MM.1S (cell line): Measurements from ENCODE around the gene ZCCHC12.

Source experiments
- DNase-seq: peaks from one replicate; pipeline ENCODE4 v3.0.0-alpha.2; 2015
- H2AFZ ChIP-seq: fragments of 300-600 bp; sonication (generic); 2 replicates; pipeline ENCODE4 v1.6.0; 2016; ENCODE audit warnings: antibody characterized with exemption, low read length
- H3F3A ChIP-seq: fragments of 300-600 bp; sonication (generic); 2 replicates; pipeline ENCODE4 v1.6.1; 2016; ENCODE audit warnings: mild to moderate bottlenecking, antibody characterized with exemption, low read length, moderate library complexity, mixed read lengths; ENCODE audit not compliant: insufficient read depth
- H3K27ac ChIP-seq: fragments of 300-600 bp; sonication (generic); 2 replicates; pipeline ENCODE4 v1.5.1; 2016; ENCODE audit warnings: mild to moderate bottlenecking, low read length
- H3K27me3 ChIP-seq: fragments of 300-600 bp; sonication (generic); replicated peaks from 2 replicates; pipeline ENCODE4 v1.6.0; 2016; ENCODE audit warnings: low read length; ENCODE audit not compliant: insufficient read depth
- H3K36me3 ChIP-seq: fragments of 300-600 bp; sonication (generic); replicated peaks from 2 replicates; pipeline ENCODE4 v1.6.1; 2016; ENCODE audit warnings: mild to moderate bottlenecking, low read length, mixed read lengths; ENCODE audit not compliant: insufficient read depth
- H3K4me1 ChIP-seq: fragments of 300-600 bp; sonication (generic); 2 replicates; pipeline ENCODE4 v1.6.1; 2016; ENCODE audit warnings: low read length, mixed read lengths
- H3K4me2 ChIP-seq: fragments of 300-600 bp; sonication (generic); 2 replicates; pipeline ENCODE4 v1.6.0; 2016; ENCODE audit warnings: low read depth, low read length
- H3K4me3 ChIP-seq: fragments of 300-600 bp; sonication (generic); 2 replicates; pipeline ENCODE4 v1.5.1; 2016; ENCODE audit warnings: low read length, mixed read lengths
- H3K79me2 ChIP-seq: fragments of 300-600 bp; sonication (generic); 2 replicates; pipeline ENCODE4 v1.6.1; 2016; ENCODE audit warnings: mixed run types, low read length, mixed read lengths
- H3K9ac ChIP-seq: fragments of 300-600 bp; sonication (generic); 2 replicates; pipeline ENCODE4 v1.6.1; 2016; ENCODE audit warnings: low read length, mixed read lengths
- H3K9me2 ChIP-seq: fragments of 300-600 bp; sonication (generic); replicated peaks from 2 replicates; pipeline ENCODE4 v1.6.1; 2016; ENCODE audit warnings: mild to moderate bottlenecking, low read length, mixed read lengths; ENCODE audit not compliant: insufficient read depth
- H3K9me3 ChIP-seq: fragments of 300-600 bp; sonication (generic); replicated peaks from 2 replicates; pipeline ENCODE4 v1.6.1; 2016; ENCODE audit warnings: mild to moderate bottlenecking, low read length, mixed read lengths; ENCODE audit not compliant: insufficient read depth
- H4K20me1 ChIP-seq: fragments of 300-600 bp; sonication (generic); 2 replicates; pipeline ENCODE4 v1.6.1; 2016; ENCODE audit warnings: mild to moderate bottlenecking, low read length, moderate library complexity, mixed read lengths; ENCODE audit not compliant: insufficient read depth
- CTCF ChIP-seq: fragments of 300-600 bp; sonication (generic); IDR thresholded peaks from 2 replicates; pipeline ENCODE4 v1.5.1; 2016; ENCODE audit warnings: antibody characterized with exemption, low read length, mixed read lengths
- EZH2 ChIP-seq: fragments of 300-600 bp; sonication (generic); optimal IDR thresholded peaks from 2 replicates; pipeline ENCODE3; 2017; ENCODE audit warnings: low read depth, mild to moderate bottlenecking, antibody characterized with exemption, low read length, mixed read lengths
- EZH2phosphoT487 ChIP-seq: fragments of 300-600 bp; sonication (generic); IDR thresholded peaks from 2 replicates; pipeline ENCODE4 v1.6.1; 2018; ENCODE audit warnings: antibody characterized with exemption, low read length

Gene ZCCHC12

GRCh38 chrX:118839334-118839958 is 15.8 kb downstream of the ZCCHC12 start:
- Histone ChIP-seq H3K4me1 (no peaks in the 10 kb centered on the region), H2AFZ (no peak overlapping the region), H3K9me3 (no peaks in the 10 kb centered on the region), H3K4me2 (no peak overlapping the region), H3K79me2 (no peaks in the 10 kb centered on the region), H3K36me3 (no peaks in the 10 kb centered on the region), H3K9ac (no peak overlapping the region), H3K9me2 (no peaks in the 10 kb centered on the region), H3K27ac (no peak overlapping the region), H3K4me3 (no peak overlapping the region), H3K27me3 (no peaks in the 10 kb centered on the region), H3F3A (no peaks in the 10 kb centered on the region), H4K20me1 (no peaks in the 10 kb centered on the region)
- no peak for DNase-seq
- TF ChIP-seq CTCF = 0 out of 2 replicates have a peak, but pooled peaks have one; percentile 7
- TF ChIP-seq EZH2 = no peak

GRCh38 chrX:118847676-118848075 is 24.1 kb downstream of the ZCCHC12 start:
- no peaks in the 10 kb centered on the region for H3K79me2 ChIP-seq
- H3K4me1 ChIP-seq = no peaks in the 10 kb centered on the region
- DNase-seq = peak; percentile 34
- TF ChIP-seq CTCF = peak; percentile 68
- no peak for TF ChIP-seq EZH2phosphoT487
- no peak for TF ChIP-seq EZH2
- no peaks in the 10 kb centered on the region for H3F3A ChIP-seq
- no peak overlapping the region for H3K4me2 ChIP-seq
- no peak overlapping the region for H3K27ac ChIP-seq
- no peaks in the 10 kb centered on the region for H4K20me1 ChIP-seq
- no peaks in the 10 kb centered on the region for H3K9me2 ChIP-seq
- no peak overlapping the region for H3K9ac ChIP-seq
- no peaks in the 10 kb centered on the region for H3K36me3 ChIP-seq
- H3K4me3 ChIP-seq = no peak overlapping the region
- no peak overlapping the region for H2AFZ ChIP-seq
- H3K9me3 ChIP-seq = no peaks in the 10 kb centered on the region
- no peaks in the 10 kb centered on the region for H3K27me3 ChIP-seq

- Histone ChIP-seq H3K9me3 (no peaks in the 10 kb centered on the region), H4K20me1 (no peaks in the 10 kb centered on the region), H3K4me1 (no peaks in the 10 kb centered on the region), H3K36me3 (no peaks in the 10 kb centered on the region), H2AFZ (no peak overlapping the region), H3K27ac (no peak overlapping the region), H3K27me3 (no peaks in the 10 kb centered on the region), H3K4me2 (no peak overlapping the region), H3K9ac (no peak overlapping the region), H3K9me2 (no peaks in the 10 kb centered on the region), H3K79me2 (no peaks in the 10 kb centered on the region), H3K4me3 (no peak overlapping the region), H3F3A (no peaks in the 10 kb centered on the region)
- no peak for DNase-seq
- TF ChIP-seq CTCF (no peak), EZH2phosphoT487 (no peak), EZH2 (no peak)
Observed at GRCh38 chrX:118853596-118853995, 30.0 kb downstream of the ZCCHC12 start.
